ENCODE measurements around the gene GPS2. TPM values are rescaled to one million over a fixed set of nuclear protein-coding genes. Genes with fewer than 3 reads are reported as not detected.
A peak's percentile ranks its signal among the peaks of the same experiment; 100 is the strongest.

Gene GPS2
- total RNA-seq, 4 donors from 2014 or later = 36.1 to 108 (median 57.3) TPM

- Histone ChIP-seq H3K4me3 (peak overlapping the region; percentile 87 to 96 (median 92)), H3K4me1 (peaks cover 0 to 56% (median 29%) of the 10 kb centered on the region in 4 donors), H3K9me3 (no peaks in the 10 kb centered on the region), H3K27me3 (no peaks in the 10 kb centered on the region), H3K27ac (peak overlapping the region; percentile 93 to 99 (median 98)), H3K36me3 (peaks cover 7 to 44% (median 28%) of the 10 kb centered on the region in 3 donors)
- DNase-seq (ENCODE audit: low spot score in 2 of 2) = peak; percentile 46 to 70
- TF ChIP-seq POLR2A (IDR thresholded peaks at IDR 0.05) = peak in 1 of 2 donors; percentile 23
- TF ChIP-seq EP300 (IDR thresholded peaks at IDR 0.05) = peak in 1 of 2 donors; percentile 56
- TF ChIP-seq CTCF (IDR thresholded peaks at IDR 0.05) = no peak
- 0 to 5% methylated on average over 14 of the region's 14 CpGs for WGBS, 2 donors
Measured at GRCh38 chr17:7308625-7309433, 6.3 kb downstream of the GPS2 start.

DNA sequence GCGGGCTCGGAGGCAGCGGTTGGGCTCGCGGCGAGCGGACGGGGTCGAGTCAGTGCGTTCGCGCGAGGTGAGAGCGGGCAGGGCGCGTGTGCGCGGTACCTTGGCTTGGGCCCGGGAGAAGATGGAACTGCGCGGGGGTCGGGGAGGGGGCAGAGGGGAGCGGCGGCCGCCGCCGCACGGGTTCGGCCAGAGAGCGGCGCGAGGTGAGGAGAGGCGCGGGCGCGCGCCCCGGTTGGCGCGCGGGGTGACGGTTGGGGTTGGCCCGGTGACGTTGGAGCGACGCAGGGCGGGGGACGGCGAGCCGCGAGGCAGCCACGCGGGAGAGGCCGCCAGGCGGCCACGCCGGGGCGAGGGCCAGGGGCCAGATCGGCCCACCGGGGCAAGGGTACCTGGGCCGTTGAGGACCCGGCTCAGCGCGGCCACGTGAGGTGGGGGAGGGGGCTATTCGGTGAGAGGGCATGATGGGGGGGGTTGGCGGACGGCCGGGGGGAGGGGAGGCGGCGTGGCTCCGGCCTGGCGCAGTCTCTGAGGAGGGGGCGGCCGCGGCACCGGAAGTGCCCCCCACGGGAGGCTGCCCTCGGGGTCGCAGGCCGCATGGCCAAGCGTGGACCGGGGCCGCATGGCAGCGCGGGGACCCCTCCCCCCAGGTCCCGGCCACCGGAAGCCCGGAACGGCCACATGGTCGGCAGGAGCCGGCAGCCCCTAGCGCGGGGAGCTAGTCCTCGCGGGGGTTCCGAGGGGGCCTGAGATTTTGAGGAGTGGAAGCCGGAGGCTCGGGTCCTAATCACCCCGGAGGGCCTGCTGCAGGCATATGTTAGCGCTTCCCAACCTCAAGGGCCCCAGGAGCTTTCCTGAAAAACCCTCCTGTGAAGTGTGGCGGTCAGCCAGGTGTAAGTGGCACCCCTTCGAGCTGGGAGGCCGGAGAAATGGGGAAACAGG, 7.2 kb downstream of the GPS2 start:
- WGBS, 2 donors = 0 to 1% methylated on average over 48 to 64 of the region's 104 CpGs
- no peak for DNase-seq (ENCODE audit: low spot score in 2 of 2)
- H3K27ac ChIP-seq = peak overlapping the region; percentile 93 to 99 (median 98)
- TF ChIP-seq EP300 (IDR thresholded peaks at IDR 0.05) = no peak
- TF ChIP-seq CTCF (IDR thresholded peaks at IDR 0.05) = peak in 1 of 5 experiments; percentile 14
- TF ChIP-seq POLR2A (IDR thresholded peaks at IDR 0.05) = peak in 1 of 2 donors; percentile 66
- peak overlapping the region; percentile 87 to 96 (median 92) for H3K4me3 ChIP-seq
- H3K4me1 ChIP-seq = peaks cover 0 to 47% (median 21%) of the 10 kb centered on the region in 4 donors
- H3K9me3 ChIP-seq = no peaks in the 10 kb centered on the region
- no peaks in the 10 kb centered on the region for H3K27me3 ChIP-seq
- peaks cover 4 to 35% (median 28%) of the 10 kb centered on the region in 3 donors for H3K36me3 ChIP-seq

GRCh38 chr17:7306911-7307685, 8.1 kb downstream of the GPS2 start, which contains the start of gene EIF5A:
Gene EIF5A, plus strand, starts transcription at chr17:7307628. Its CDS starts 2,008 bp downstream, at chr17:7309636.
- 0% methylated on average over 54 to 60 of the region's 64 CpGs for WGBS, 2 donors
- DNase-seq (ENCODE audit: low spot score in 2 of 2) = peak; percentile 98 to 99
- peaks cover 0 to 26% (median 21%) of the 10 kb centered on the region in 3 donors for H3K36me3 ChIP-seq
- peak; percentile 89 to 98 for TF ChIP-seq EP300 (IDR thresholded peaks at IDR 0.05)
- no peak for TF ChIP-seq CTCF (IDR thresholded peaks at IDR 0.05)
- peak; percentile 78 to 92 for TF ChIP-seq POLR2A (IDR thresholded peaks at IDR 0.05)
- H3K9me3 ChIP-seq = no peaks in the 10 kb centered on the region
- peaks cover 0 to 40% (median 18%) of the 10 kb centered on the region in 4 donors for H3K4me1 ChIP-seq
- H3K4me3 ChIP-seq = peak within 1 kb of the TSS; percentile 87 to 96 (median 92)
- no peaks in the 10 kb centered on the region for H3K27me3 ChIP-seq
- H3K27ac ChIP-seq = peak within 1 kb of the TSS; percentile 97 to 99 (median 98)

DNA sequence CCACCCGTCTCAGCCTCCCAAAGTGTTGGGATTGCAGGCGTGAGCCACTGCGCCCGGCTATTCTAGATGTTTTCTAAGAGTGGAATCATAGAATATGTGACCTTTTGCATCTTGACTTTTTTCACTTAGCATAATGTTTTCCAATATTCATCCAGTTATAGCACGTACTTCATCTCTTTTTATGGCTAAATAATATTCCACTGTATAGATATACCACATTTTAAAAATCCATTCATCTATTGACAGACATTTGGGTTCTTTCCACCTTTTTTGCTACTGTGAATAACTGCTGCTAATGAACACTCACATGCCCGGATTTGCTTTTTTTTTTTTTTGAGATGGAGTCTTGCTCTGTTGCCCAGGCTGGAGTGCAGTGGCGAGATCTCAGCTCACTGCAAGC, 11.0 kb downstream of the GPS2 start:
- TF ChIP-seq EP300 (IDR thresholded peaks at IDR 0.05) (no peak), POLR2A (IDR thresholded peaks at IDR 0.05) (no peak), CTCF (IDR thresholded peaks at IDR 0.05) (no peak)
- WGBS, 2 donors = 93 to 96% methylated on average over 7 of the region's 7 CpGs
- no peak overlapping the region for H3K27ac ChIP-seq
- H3K4me3 ChIP-seq = no peak overlapping the region
- H3K9me3 ChIP-seq = no peaks in the 10 kb centered on the region
- H3K36me3 ChIP-seq = no peaks in the 10 kb centered on the region
- no peak for DNase-seq (ENCODE audit: low spot score in 2 of 2)
- peaks cover 0 to 14% (median 7%) of the 10 kb centered on the region in 4 donors for H3K4me1 ChIP-seq
- H3K27me3 ChIP-seq = no peaks in the 10 kb centered on the region
